Activated naive CD8-positive, alpha-beta T cell treated with anti-CD3 and anti-CD28 coated beads, Interleukin-2, amount 50 U/mL, for 24 hours (primary cell): ENCODE results near the gene SLC6A19.

Source experiments
- ATAC-seq: fragments of 150-1000 bp; cut with Tn5 transposase; one replicate; pipeline ENCODE4 v1.10.0; 2021
- DNase-seq: peaks from one replicate; pipeline ENCODE4 v3.0.0; 2021
- H3K27ac Mint-ChIP-seq: one replicate; pipeline ENCODE4 v1.8.0; 2021; ENCODE audit warnings: mild to moderate bottlenecking, mixed read lengths
- H3K27me3 Mint-ChIP-seq: one replicate; pipeline ENCODE4 v1.8.0; 2021; ENCODE audit warnings: mixed read lengths
- H3K36me3 Mint-ChIP-seq: one replicate; pipeline ENCODE4 v1.8.0; 2021; ENCODE audit warnings: low read depth, mixed read lengths
- H3K4me1 Mint-ChIP-seq: one replicate; pipeline ENCODE4 v1.8.0; 2021; ENCODE audit warnings: mixed read lengths
- H3K4me3 Mint-ChIP-seq: one replicate; pipeline ENCODE4 v1.8.0; 2021; ENCODE audit warnings: mild to moderate bottlenecking, moderate library complexity, mixed read lengths
- H3K9me3 Mint-ChIP-seq: one replicate; pipeline ENCODE4 v1.8.0; 2021; ENCODE audit warnings: mixed read lengths

The SLC6A19 gene

DNA sequence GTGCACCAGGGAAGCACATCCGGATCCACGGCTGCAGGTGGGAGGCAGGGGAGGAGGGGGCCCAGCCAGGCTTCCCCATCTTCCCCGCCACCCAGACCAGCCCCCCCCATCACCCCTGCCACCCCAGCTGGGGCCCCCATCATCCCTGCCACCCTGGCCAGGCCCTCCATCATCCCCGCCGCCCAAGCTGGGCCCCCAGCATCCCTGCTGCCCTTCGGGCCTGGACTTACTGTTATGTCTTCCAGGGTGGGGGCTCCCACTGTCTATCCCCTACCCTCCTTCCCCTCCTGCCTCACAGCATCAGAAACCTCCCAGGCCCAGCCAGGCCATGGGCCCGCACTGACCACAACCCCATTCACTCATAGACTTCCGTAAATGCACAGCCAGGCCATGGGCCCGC, 51.3 kb downstream of the SLC6A19 start:
- no peak overlapping the region for H3K4me3 Mint-ChIP-seq
- H3K36me3 Mint-ChIP-seq = no peaks in the 10 kb centered on the region
- peaks cover 13% of the 10 kb centered on the region for H3K4me1 Mint-ChIP-seq
- no peak overlapping the region for H3K27ac Mint-ChIP-seq
- no peak for DNase-seq
- H3K9me3 Mint-ChIP-seq = no peaks in the 10 kb centered on the region
- peaks cover under 1% of the 10 kb centered on the region for H3K27me3 Mint-ChIP-seq
- ATAC-seq = no peak

DNA sequence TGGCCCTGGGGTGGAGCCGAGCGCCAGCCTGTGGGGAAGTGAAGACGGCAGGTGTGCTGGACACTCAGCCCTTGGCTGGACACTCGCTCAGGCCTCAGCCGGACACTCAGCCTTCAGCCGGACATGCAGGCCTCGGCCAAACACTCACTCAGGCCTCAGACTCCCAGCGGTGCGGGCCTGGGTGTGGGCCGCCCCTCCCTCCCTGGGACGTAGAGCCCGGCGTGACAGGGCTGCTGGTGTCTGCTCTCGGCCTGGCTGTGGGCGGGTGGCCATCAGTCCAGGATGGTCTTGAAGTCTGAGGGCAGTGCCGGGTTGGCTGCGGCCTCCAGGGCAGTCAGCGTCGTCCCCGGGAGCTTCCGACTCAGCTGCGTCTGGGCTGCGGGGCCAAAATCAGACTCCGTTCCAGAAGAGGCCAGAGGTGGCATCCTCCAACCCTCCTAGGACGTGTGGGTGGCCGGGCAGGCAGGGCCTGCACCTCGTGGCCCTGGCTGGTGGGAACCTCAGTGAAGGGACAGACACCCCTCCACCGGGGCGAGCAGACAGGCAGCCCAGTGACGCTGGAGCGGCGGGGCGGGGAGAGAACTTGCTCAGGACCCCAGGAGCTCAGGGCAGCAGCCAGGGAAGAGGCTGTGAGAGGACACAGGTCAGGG, 52.2 kb downstream of the SLC6A19 start:
- Mint-ChIP-seq H3K36me3 (peaks cover 1% of the 10 kb centered on the region), H3K27me3 (no peaks in the 10 kb centered on the region)
- no peak for ATAC-seq

DNA sequence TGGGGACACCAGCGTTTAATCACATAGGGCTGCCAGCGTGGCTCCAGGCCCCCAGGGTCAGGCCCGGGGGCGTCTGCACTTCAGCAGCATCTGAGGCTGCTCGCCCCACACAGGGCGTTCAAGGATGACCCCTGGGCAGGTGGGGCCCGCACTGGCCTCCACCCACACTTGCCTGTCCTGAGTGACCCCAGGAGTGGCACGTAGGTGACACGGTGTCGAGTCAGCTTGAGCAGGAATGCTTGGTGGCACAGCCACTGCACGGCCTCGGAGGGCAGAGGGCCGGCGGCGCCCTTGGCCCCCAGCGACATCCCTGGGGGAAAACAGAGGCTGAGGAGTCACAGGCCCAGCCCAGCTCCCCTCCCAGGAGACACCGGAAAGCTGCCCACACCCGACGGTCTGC, 52.8 kb downstream of the SLC6A19 start:
- H3K27me3 Mint-ChIP-seq = no peaks in the 10 kb centered on the region
- DNase-seq (no peak), ATAC-seq (no peak)
- H3K4me1 Mint-ChIP-seq = peaks cover 13% of the 10 kb centered on the region
- no peak overlapping the region for H3K4me3 Mint-ChIP-seq
- no peaks in the 10 kb centered on the region for H3K9me3 Mint-ChIP-seq
- H3K36me3 Mint-ChIP-seq = peaks cover 1% of the 10 kb centered on the region
- H3K27ac Mint-ChIP-seq = no peak overlapping the region

More for the DNA sequence above, 52.2 kb downstream of the SLC6A19 start:
- H3K4me3 Mint-ChIP-seq = no peak overlapping the region
- no peak overlapping the region for H3K27ac Mint-ChIP-seq
- peaks cover 13% of the 10 kb centered on the region for H3K4me1 Mint-ChIP-seq
- H3K9me3 Mint-ChIP-seq = no peaks in the 10 kb centered on the region
- no peak for DNase-seq

DNA sequence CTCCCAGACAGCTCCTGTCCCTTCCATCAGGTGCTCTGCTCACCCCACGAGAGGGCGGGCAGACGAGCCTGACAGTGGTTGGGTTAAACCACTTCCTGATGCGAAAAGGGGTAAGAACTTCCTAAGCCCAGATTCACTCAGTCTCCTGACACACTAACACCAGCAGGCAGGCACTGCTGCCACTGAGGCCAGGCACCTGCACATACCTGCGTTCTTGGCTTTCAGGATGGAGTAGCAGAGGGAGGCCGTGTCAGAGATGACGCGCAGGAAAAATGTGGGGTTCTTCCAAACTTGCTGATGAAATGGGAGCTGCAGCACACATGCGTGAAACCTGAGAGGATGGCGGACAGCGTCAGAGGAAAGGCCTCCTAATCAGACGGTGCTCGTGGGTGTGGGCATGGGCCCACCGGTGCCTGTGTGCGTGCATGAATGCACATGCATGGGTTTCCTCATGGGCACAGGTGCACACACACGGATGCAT, 53.7 kb downstream of the SLC6A19 start:
- ATAC-seq = peak; percentile 53
- peaks cover 1% of the 10 kb centered on the region for H3K36me3 Mint-ChIP-seq
- no peak overlapping the region for H3K27ac Mint-ChIP-seq
- H3K27me3 Mint-ChIP-seq = no peaks in the 10 kb centered on the region
- H3K4me3 Mint-ChIP-seq = no peak overlapping the region
- H3K4me1 Mint-ChIP-seq = peaks cover 13% of the 10 kb centered on the region
- DNase-seq = peak; percentile 14
- H3K9me3 Mint-ChIP-seq = no peaks in the 10 kb centered on the region

DNA sequence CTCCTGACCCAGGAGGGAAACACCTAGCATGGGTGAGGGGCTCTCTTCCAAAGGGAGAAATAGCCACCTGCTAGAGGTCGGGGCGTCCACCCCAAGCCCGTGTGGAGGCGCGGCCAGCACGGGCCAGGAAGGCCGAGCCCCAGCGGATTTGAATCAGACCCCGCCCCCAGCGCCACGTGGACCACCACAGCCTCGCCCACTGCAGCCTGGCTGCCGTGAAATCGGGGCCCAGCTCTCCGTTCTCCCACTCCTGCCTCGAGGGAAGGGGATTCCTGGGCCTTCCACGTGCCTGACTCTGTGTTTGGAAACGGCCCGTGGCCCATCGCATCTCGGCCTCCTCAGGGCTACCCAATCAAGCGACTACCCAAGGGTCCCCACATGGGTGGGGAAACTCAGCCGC, 55.4 kb downstream of the SLC6A19 start:
- Mint-ChIP-seq H3K27me3 (no peaks in the 10 kb centered on the region), H3K36me3 (peaks cover 3% of the 10 kb centered on the region), H3K4me3 (no peak overlapping the region), H3K9me3 (no peaks in the 10 kb centered on the region), H3K27ac (no peak overlapping the region), H3K4me1 (peaks cover 13% of the 10 kb centered on the region)
- ATAC-seq = no peak
- DNase-seq = no peak

DNA sequence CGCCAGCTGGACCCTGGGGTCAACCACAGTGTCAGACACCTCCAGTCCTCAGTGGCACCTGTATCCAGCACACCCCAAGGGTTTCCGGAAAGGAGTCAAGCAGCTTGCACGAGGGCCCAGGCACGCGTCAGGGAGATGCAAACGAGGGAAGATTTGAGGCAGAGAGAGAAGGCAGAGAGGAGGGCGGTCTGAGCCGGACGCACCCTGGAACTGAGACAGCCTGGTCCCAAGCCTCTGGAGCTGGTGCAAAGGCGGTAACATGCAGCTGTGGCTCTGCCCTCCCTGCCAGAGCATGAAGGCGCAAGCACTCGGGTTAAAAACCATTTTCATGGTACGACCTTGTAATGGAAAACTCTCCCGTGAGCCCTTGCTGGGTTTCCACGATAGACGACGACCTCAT, 56.0 kb downstream of the SLC6A19 start:
- Mint-ChIP-seq H3K4me1 (peaks cover 13% of the 10 kb centered on the region), H3K27me3 (no peaks in the 10 kb centered on the region), H3K27ac (no peak overlapping the region)

DNA sequence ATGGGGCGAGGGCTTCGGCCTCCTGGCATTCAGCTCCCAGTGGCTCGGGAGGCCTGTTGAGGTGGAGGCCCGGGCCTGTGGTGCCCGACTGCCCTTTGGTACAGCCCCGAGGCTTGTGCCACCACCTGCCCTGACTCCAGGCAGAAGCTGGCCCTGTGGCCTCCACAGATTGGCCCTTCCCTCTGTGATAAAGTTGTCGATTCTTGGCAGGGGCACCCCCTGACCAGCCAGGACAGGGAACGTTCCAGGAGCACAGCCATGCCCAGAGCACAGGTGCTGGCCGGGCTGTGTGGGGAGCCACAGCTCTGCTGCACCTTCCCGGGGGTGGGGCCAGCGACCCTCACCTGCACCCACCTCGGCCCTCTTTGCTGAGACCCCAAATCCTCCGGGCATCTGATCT, 56.4 kb downstream of the SLC6A19 start:
- no peak overlapping the region for H3K4me3 Mint-ChIP-seq
- no peaks in the 10 kb centered on the region for H3K27me3 Mint-ChIP-seq
- no peaks in the 10 kb centered on the region for H3K9me3 Mint-ChIP-seq
- DNase-seq (no peak), ATAC-seq (no peak)
- H3K36me3 Mint-ChIP-seq = peaks cover 11% of the 10 kb centered on the region
- H3K27ac Mint-ChIP-seq = no peak overlapping the region
- peaks cover 13% of the 10 kb centered on the region for H3K4me1 Mint-ChIP-seq

More for the DNA sequence above, 56.0 kb downstream of the SLC6A19 start:
- no peak for DNase-seq
- Mint-ChIP-seq H3K4me3 (no peak overlapping the region), H3K36me3 (peaks cover 8% of the 10 kb centered on the region), H3K9me3 (no peaks in the 10 kb centered on the region)
- no peak for ATAC-seq

DNA sequence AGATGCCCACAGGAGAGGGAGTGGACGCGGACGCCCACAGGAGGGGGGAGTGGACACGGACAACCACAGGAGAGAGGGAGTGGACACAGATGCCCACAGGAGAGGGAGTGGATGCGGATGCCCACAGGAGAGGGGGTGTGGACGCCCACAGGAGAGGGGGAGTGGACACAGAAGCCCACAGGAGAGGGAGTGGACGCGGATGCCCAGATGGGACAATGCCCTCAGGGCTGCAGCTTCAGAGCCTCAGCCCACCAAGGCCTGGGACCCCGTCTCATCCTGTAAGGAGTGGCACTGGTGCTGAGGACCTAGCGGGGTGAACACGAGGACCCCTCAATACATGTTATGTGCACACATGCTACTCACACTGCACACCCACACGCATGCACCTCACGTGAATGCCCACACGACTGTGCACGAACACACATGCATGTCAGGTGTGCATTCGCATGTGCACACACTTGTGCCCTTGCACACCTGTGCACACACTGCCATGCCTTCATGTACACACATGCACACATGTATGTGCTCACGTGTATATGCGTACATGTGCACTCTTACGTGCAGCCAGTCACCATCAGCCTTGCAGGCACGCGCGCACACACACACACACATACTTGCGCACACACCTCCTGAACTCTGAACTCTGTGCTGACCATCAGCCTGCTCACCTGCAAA, 58.5 kb downstream of the SLC6A19 start:
- no peaks in the 10 kb centered on the region for H3K27me3 Mint-ChIP-seq
- H3K27ac Mint-ChIP-seq = no peak overlapping the region
- DNase-seq (no peak), ATAC-seq (no peak)
- H3K4me3 Mint-ChIP-seq = no peak overlapping the region
- no peaks in the 10 kb centered on the region for H3K9me3 Mint-ChIP-seq
- peaks cover 11% of the 10 kb centered on the region for H3K36me3 Mint-ChIP-seq
- peaks cover 9% of the 10 kb centered on the region for H3K4me1 Mint-ChIP-seq

DNA sequence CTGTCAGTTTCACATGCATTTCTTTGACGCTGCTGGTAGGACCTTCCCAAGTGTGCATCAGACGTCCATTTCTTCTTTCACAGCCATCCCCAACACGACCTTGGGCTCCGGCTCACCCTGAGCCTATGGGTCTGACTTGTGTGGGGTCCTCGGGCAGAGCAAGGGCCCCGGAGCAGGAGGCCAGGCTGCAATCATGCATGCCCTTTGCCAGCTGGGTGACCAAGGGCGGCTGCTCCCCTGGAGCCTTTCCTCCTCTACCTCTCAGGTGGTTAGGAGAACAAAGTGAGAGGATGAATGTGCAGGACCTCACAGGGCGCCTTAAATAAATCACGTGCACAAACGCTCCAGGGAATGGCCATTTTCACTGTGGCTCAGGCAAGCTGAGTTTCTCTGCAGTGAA, 60.2 kb downstream of the SLC6A19 start:
- no peaks in the 10 kb centered on the region for H3K9me3 Mint-ChIP-seq
- ATAC-seq = no peak
- H3K27me3 Mint-ChIP-seq = no peaks in the 10 kb centered on the region
- no peak for DNase-seq
- no peak overlapping the region for H3K4me3 Mint-ChIP-seq
- no peaks in the 10 kb centered on the region for H3K4me1 Mint-ChIP-seq
- H3K27ac Mint-ChIP-seq = no peak overlapping the region
- peaks cover 15% of the 10 kb centered on the region for H3K36me3 Mint-ChIP-seq

DNA sequence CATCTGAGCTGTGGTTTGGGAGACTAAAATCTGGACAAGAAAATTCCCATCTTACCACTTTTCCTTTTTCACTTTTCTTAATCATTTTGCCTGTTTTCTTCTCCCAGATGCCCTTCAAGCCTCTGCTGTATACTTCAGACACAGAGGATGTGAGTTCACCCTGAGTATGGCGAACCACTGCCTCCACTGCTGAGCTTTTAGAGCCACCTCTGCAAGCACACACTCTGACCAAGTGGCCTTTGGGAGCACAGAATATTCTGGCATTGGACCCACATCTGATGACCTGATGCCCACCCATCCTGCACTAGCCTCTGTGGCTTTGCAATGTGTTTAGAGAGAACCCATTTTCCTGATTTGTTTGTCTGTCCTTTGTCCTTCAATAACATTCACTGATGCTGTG, 61.0 kb downstream of the SLC6A19 start:
- H3K9me3 Mint-ChIP-seq = no peaks in the 10 kb centered on the region
- H3K27me3 Mint-ChIP-seq = no peaks in the 10 kb centered on the region
- DNase-seq = no peak
- H3K27ac Mint-ChIP-seq = no peak overlapping the region
- H3K4me1 Mint-ChIP-seq = no peaks in the 10 kb centered on the region
- H3K4me3 Mint-ChIP-seq = no peak overlapping the region
- H3K36me3 Mint-ChIP-seq = peaks cover 20% of the 10 kb centered on the region
- ATAC-seq = no peak

DNA sequence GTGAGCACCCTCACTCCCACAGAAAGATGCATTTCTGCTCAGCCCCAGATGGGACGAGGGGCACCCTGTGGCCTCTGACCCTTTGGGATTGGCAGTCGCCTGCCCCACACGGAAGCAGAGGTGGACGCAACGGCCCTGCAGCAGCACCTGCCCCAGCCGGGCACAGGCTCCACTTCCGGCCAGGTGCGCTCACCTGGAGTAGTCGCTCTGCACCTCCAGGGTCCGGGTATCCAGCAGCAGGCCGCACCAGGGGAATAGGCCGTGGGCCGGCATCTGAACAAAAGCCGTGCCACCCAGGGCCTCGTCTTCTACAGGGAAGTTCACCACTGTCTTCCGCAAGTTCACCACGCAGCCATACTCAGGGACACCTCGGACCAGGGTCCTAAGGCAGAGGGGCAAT, 62.8 kb downstream of the SLC6A19 start:
- no peaks in the 10 kb centered on the region for H3K27me3 Mint-ChIP-seq
- H3K4me1 Mint-ChIP-seq = peaks cover 12% of the 10 kb centered on the region
- H3K4me3 Mint-ChIP-seq = no peak overlapping the region
- H3K9me3 Mint-ChIP-seq = no peaks in the 10 kb centered on the region
- DNase-seq = no peak
- H3K36me3 Mint-ChIP-seq = peaks cover 22% of the 10 kb centered on the region
- no peak overlapping the region for H3K27ac Mint-ChIP-seq
- ATAC-seq = no peak

DNA sequence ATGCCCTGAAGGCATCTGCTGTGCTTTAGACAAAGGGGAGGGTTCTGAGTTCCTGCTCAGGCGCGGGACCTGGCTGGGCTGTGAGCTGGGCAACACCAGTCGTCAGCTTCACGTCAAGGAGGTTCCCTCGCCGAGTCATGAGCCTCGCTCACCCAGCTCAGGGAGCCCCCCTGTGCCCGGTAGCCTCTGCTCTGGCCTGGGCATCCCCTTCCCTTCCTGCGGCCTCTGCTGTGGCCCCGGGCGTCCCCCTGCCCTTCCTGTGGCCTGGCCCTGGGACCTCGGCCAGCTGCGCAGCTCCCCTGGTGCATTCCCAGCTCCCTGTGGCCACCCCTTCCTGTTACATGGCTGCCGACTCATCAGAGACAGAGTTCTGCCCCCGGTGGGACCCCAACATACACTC, 63.6 kb downstream of the SLC6A19 start:
- Mint-ChIP-seq H3K9me3 (no peaks in the 10 kb centered on the region), H3K4me3 (no peak overlapping the region), H3K4me1 (peaks cover 15% of the 10 kb centered on the region), H3K36me3 (peaks cover 22% of the 10 kb centered on the region), H3K27me3 (no peaks in the 10 kb centered on the region), H3K27ac (no peak overlapping the region)
- ATAC-seq (no peak), DNase-seq (no peak)

DNA sequence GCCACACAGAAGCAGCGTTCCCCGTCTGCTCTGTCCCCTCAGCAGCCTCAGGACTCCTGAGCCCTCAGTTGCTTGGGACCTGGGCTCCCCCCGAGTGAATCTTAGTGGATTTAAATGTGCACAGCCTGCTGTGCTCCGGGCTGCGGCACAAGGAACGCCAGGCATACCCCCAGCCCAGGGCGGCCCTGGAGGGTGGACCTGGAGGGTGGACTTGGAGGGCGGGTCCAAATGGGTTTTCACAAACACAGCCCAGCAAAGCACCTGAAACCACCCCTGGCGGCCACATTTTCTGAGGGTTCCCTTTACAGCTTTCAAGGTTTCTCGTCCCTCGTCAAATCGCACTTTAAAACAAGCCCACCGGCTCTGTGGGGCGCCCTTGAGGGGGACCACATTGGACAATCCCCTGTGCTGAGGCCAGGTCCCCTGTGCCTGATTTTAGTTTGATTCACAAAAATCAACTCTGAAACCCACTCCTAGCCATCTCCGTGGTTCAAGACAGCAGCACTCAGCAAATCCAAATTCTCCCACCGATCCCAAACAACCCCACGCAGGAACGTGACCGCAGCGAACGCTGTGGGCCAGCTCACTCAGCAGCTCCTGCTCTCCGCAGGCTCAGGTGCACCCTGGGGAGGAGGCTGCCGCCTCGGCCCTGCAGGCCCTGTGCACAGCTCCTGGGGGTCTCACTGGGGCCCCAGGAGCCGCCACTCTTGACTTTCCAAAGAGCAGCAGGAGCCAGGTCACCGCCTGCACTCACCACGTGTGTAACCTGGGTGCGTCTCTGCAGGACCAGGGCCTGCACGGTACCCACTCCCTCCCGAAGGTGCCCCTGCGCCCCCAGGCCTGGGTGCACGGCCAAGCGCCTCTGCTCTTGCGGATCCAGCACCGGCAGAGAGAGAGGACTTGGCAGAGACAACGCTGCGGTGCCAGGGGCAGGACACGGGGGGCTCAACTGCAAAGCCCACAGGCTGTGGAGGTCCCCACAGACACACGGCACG, 64.4 kb downstream of the SLC6A19 start:
- Mint-ChIP-seq H3K4me1 (peaks cover 15% of the 10 kb centered on the region), H3K4me3 (no peak overlapping the region), H3K9me3 (no peaks in the 10 kb centered on the region), H3K27ac (no peak overlapping the region), H3K27me3 (no peaks in the 10 kb centered on the region), H3K36me3 (peaks cover 25% of the 10 kb centered on the region)
- ATAC-seq (no peak), DNase-seq (no peak)

DNA sequence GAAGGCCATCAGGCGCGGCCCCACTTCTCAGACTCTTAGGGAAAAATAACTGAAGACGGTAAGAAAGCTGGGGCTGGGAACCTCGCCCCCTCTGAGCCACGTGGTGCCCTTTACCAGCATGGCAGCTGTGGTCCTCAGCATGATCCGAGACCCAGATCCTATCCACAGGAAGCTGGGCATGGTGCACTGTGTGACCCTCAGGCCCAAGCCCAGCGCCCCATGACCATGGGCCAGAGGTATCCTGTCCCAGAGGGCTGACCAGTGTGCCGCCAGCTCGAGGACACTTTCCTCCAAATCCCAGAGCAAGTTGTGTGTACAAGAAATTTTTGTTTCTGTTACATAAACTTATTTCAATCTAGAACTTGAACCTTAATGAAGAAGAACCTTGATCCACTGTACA, 65.4 kb downstream of the SLC6A19 start:
- no peak overlapping the region for H3K4me3 Mint-ChIP-seq
- no peak overlapping the region for H3K27ac Mint-ChIP-seq
- DNase-seq (no peak), ATAC-seq (no peak)
- no peaks in the 10 kb centered on the region for H3K9me3 Mint-ChIP-seq
- peaks cover 23% of the 10 kb centered on the region for H3K36me3 Mint-ChIP-seq
- no peaks in the 10 kb centered on the region for H3K27me3 Mint-ChIP-seq
- H3K4me1 Mint-ChIP-seq = peaks cover 15% of the 10 kb centered on the region
